A673 (cell line): Measurements from ENCODE around the gene ADARB2. TPM values are rescaled to one million over a fixed set of nuclear protein-coding genes. Genes with fewer than 3 reads are reported as not detected.
A peak's percentile ranks its signal among the peaks of the same experiment; 100 is the strongest.

Source experiments
- BruUV-seq: library from RNA; stranded (reverse); fragments of 400-500 nt; replicated peaks from 2 replicates; lab custom pipeline; 2021; lab: Mats Ljungman, UMichigan
- CTCF ChIA-PET: fragments of 300-600 bp; sonication (Branson Sonifier 250); formaldehyde crosslinking; loops from one replicate; lab custom pipeline; 2022; ENCODE audit warnings: antibody characterized with exemption; lab: Charles Lee
- POLR2A ChIA-PET: fragments of 300-600 bp; sonication (Branson Sonifier 250); formaldehyde crosslinking; loops from one replicate; lab custom pipeline; 2022; ENCODE audit warnings: antibody characterized with exemption; ENCODE audit not compliant: low non-redundant PET; lab: Charles Lee
- DNase-seq: peaks from one replicate; pipeline ENCODE4 v3.0.0-alpha.2; 2015; ENCODE audit warnings: low spot score
- H3K27ac ChIP-seq: fragments of 200-600 bp; sonication (generic); 2 replicates; pipeline ENCODE4 v1.5.1; 2016; ENCODE audit warnings: mixed run types, low read depth, mild to moderate bottlenecking, mixed read lengths, antibody characterized with exemption, low read length; ENCODE audit not compliant: poor library complexity, severe bottlenecking
- H3K27me3 ChIP-seq: fragments of 200-600 bp; sonication (generic); replicated peaks from 2 replicates; pipeline ENCODE4 v1.6.1; 2017; ENCODE audit warnings: mixed run types, low read depth, mild to moderate bottlenecking, mixed read lengths, antibody characterized with exemption, low read length; ENCODE audit not compliant: insufficient read depth, poor library complexity
- H3K36me3 ChIP-seq: fragments of 200-600 bp; sonication (generic); 2 replicates; pipeline ENCODE4 v1.6.1; 2016; ENCODE audit warnings: mixed run types, mild to moderate bottlenecking, mixed read lengths, antibody characterized with exemption, low read length; ENCODE audit not compliant: insufficient read depth, poor library complexity, severe bottlenecking
- H3K4me1 ChIP-seq: fragments of 200-600 bp; sonication (generic); 2 replicates; pipeline ENCODE4 v1.6.1; 2017; ENCODE audit warnings: mixed run types, mild to moderate bottlenecking, mixed read lengths, antibody characterized with exemption, low read length; ENCODE audit not compliant: insufficient read depth, poor library complexity, severe bottlenecking
- H3K4me3 ChIP-seq: fragments of 200-600 bp; sonication (generic); 2 replicates; pipeline ENCODE4 v1.5.1; 2016; ENCODE audit warnings: low read depth, mixed run types, mild to moderate bottlenecking, mixed read lengths, low read length; ENCODE audit not compliant: poor library complexity, severe bottlenecking
- H3K9me3 ChIP-seq: fragments of 200-600 bp; sonication (generic); 2 replicates; pipeline ENCODE4 v1.6.1; 2016; ENCODE audit warnings: mixed run types, low read depth, mild to moderate bottlenecking, mixed read lengths, antibody characterized with exemption, low read length; ENCODE audit not compliant: poor library complexity, severe bottlenecking
- CTCF ChIP-seq: fragments of 300-800, 200-600 bp; sonication (generic); conservative IDR thresholded peaks from 2 replicates; pipeline ENCODE4 v1.5.1; 2017; ENCODE audit warnings: low read depth, mild to moderate bottlenecking, antibody characterized with exemption, low read length, moderate library complexity, mixed read lengths
- EZH2 ChIP-seq: fragments of 200-600 bp; sonication (generic); IDR thresholded peaks from 2 replicates; pipeline ENCODE4 v1.6.1; 2017; ENCODE audit warnings: borderline replicate concordance, low read depth, mild to moderate bottlenecking, mixed read lengths, antibody characterized with exemption, low read length; ENCODE audit not compliant: poor library complexity, severe bottlenecking
- intact Hi-C: fragments of 100-400 bp; cut with micrococcal nuclease; formaldehyde crosslinking; loops from one replicate; pipeline ENCODE4 v1.10.0; 2022; ENCODE audit not compliant: unreplicated experiment
- total RNA-seq: library from RNA; stranded (reverse); gene quantifications from 2 replicates; pipeline ENCODE4 v1.2.3, GENCODE V29; 2021

The ADARB2 gene
- total RNA-seq, 1 experiment from 2014 or later, result not detected

- no peak for DNase-seq
- CTCF ChIA-PET, result interaction anchor here (0.8 to 1.2 kb wide), 2 partner anchors 10 to 259 kb away, joined by 6 to 9 read pairs; no protein-coding TSS in a partner anchor
- H3K36me3 ChIP-seq, result no peaks in the 10 kb centered on the region
- no peak overlapping the region for H3K4me3 ChIP-seq
- intact Hi-C loops, result no loop called here
- H3K4me1 ChIP-seq, result no peaks in the 10 kb centered on the region
- H3K27me3 ChIP-seq, result peaks cover 10% of the 10 kb centered on the region
- H3K27ac ChIP-seq, result no peak overlapping the region
- no TSS peak for BruUV-seq
- H3K9me3 ChIP-seq, result no peaks in the 10 kb centered on the region
- POLR2A ChIA-PET, result no interaction called here
- TF ChIP-seq CTCF, result no peak
- TF ChIP-seq EZH2, result no peak
Observed at GRCh38 chr10:1369197-1369596, 368.1 kb downstream of the ADARB2 start.

GRCh38 chr10:1368842-1369171 lies 368.5 kb downstream of the ADARB2 start:
- CTCF ChIA-PET, result interaction anchor here (0.6 to 1.2 kb wide), 3 partner anchors 10 to 259 kb away, joined by 3 to 9 read pairs (median 6); no protein-coding TSS in a partner anchor
- BruUV-seq, result no TSS peak
- Histone ChIP-seq H3K4me3 (no peak overlapping the region), H3K4me1 (no peaks in the 10 kb centered on the region), H3K9me3 (no peaks in the 10 kb centered on the region), H3K27ac (no peak overlapping the region), H3K27me3 (peaks cover 10% of the 10 kb centered on the region), H3K36me3 (no peaks in the 10 kb centered on the region)
- intact Hi-C loops, result no loop called here
- DNase-seq, result peak; percentile 60
- POLR2A ChIA-PET, result no interaction called here
- TF ChIP-seq EZH2 (no peak), CTCF (peak; percentile 66)

GRCh38 chr10:1367938-1368841 lies 369.1 kb downstream of the ADARB2 start:
- Histone ChIP-seq H3K4me1 (no peaks in the 10 kb centered on the region), H3K27me3 (peaks cover 10% of the 10 kb centered on the region), H3K4me3 (no peak overlapping the region), H3K36me3 (no peaks in the 10 kb centered on the region), H3K27ac (no peak overlapping the region), H3K9me3 (no peaks in the 10 kb centered on the region)
- no TSS peak for BruUV-seq
- POLR2A ChIA-PET, result no interaction called here
- CTCF ChIA-PET, result interaction anchor here (0.6 to 1.2 kb wide), 3 partner anchors 9 to 258 kb away, joined by 3 to 9 read pairs (median 6); no protein-coding TSS in a partner anchor
- TF ChIP-seq CTCF (no peak), EZH2 (no peak)
- no peak for DNase-seq
- intact Hi-C loops, result no loop called here
